Urothelium cell line (cell line): ENCODE measurements around the gene FOXN3.

Experiments
- DNase-seq: peaks from one replicate; pipeline ENCODE4 v3.0.0; 2011; ENCODE audit warnings: low spot score, mixed read lengths
- FAIRE-seq: peaks from 2 replicates; lab custom pipeline; 2011; peaks lifted over from hg19 to GRCh38; lab: Jason Lieb, UNC

The FOXN3 gene

DNA sequence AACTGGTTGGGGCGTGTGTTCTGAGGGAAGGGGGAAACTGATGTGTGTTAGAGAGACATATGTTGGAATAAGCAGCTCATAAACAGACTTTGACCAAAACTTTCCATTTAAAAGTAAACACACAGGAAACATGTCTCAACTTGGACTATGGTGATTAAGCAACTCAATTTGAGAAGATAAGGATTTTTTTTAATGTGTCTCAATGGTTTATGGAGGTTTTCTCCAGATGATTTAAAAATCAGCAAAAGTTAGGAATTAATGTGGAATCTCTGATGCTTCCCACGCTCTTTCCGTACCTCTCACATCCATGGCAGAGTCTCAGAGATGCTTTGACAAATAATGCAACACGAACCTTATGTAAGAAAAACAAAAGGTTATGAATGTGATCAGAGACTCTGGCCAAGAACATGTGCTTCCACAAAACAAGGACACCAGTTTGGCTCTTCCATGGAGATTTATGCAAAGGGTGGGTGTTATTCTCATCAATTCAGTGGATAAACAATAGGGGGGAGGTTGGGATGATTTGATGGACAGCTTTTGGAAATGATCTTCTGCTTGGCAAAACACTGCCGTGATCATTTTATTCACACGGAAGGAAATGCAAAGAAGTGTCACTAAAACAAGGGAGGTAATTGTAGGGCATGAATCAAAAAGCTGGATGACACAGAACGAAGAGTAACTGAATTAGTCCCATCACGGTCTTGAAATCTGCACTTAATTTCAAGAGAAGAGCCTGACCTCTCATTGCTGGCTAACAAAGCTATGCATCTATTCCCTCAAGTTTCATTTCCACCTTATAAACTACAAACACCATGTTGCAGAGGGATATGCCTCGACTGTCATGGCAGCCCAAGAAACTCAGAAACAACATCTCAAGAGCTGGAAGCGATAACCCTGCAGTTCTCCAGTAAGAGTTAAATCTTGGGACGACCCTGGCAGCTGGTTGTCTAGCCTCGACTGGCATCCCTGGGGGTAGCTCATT, 76.5 kb downstream of the FOXN3 start:
- FAIRE-seq (no peak), DNase-seq (no peak)

DNA sequence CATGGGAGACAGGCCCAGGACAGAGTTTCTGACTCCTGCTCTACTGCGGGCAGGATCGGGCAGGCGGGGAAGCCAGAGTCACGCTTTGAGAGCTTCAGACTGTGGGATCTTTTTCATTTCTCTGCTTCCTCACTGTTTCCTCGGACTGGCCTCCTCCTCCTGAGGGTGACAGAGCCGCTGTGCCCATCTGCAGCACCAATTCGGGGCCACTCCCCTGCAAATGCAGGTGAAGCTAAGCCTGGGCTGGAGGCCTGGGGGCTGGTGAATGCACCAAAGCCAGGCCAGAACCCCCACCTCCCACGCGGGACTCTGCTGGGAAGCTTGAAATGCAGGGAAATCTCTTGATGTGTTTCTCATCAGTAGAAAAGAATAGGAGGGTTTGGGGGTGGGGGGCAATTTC, 77.5 kb downstream of the FOXN3 start:
- DNase-seq (no peak), FAIRE-seq (no peak)

DNA sequence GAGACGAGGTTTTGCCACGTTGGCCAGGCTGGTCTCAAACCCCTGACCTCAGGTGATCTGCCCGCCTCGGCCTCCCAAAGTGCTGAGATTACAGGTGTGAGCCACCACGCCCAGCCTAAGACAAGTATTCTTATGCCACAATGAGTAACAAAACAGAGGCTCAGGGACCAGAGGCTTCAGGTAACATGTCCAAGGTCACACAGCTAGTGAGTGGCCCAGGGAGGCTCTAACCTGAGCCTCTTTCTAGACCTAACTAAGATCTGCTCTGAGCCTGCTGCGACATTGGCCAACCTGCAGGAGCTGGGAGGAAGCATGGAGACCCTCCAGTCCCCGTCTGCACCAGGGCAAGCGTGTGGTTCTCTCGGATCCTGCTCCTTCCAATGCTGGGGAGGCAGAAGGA, 77.9 kb downstream of the FOXN3 start:
- FAIRE-seq, result no peak
- no peak for DNase-seq

DNA sequence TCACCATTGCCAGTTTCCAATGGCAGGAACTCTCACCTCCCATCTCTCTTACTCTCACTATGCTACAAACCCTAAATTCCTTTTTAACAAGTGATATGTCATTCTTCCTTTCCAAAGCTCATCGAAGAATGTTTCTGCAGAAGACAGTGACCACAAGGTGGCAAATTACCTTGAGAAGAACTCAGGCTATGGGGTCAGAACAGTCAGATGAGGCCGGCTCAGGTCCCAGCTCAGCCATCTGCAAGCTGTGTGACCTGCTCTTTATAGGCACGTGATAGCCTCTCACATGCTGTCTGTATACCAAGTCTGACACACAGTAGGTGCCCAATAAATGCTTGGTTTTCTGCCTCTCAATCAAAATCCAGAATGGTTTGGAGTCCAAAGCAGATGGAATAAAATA, 80.7 kb downstream of the FOXN3 start:
- DNase-seq (no peak), FAIRE-seq (no peak)

DNA sequence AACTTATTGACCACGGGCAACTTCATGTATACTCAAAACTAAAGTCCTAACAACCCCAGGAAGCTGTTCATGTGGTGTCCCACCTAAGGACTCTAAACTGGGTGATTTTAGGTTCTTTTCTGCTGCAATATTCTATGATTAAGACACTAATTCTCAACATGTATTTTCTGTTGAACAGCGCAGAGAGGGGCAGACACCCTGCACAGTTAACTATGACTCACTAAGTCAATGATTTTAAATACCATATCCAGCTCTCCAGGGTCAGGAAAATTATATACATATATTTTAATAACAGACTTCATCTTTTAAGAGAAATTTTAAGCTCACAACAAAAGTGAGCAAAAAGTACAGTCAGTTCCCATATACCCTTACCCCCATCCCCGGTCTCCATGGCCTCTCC, 85.0 kb downstream of the FOXN3 start:
- no peak for FAIRE-seq
- no peak for DNase-seq

- FAIRE-seq (no peak), DNase-seq (no peak)
These were observed 85.6 kb downstream of the FOXN3 start for GRCh38 chr14:89331398-89331797.

- DNase-seq, result no peak
- FAIRE-seq, result no peak
These were observed 86.6 kb downstream of the FOXN3 start for GRCh38 chr14:89330236-89331002.

DNA sequence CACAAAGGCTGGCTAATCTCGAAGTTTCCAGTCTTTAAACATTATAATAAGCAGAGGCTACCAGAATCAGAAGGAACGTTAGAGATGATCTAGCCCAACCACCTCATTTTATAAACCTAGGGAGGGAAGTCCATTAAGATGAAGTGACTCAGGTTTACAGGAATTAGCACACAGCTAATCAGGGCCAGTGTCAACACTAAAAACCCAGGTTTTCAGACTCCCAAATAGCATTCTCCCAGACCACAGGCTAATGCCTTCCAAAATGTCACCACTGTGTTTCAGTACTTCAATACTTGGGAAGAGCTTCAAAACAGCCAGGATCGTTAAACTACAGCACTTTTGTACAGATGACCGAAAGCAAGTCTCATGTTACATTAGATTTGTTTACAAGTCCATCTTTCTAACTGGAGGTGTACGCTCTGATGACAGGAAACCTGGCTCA, 89.2 kb downstream of the FOXN3 start:
- no peak for FAIRE-seq
- DNase-seq, result no peak

DNA sequence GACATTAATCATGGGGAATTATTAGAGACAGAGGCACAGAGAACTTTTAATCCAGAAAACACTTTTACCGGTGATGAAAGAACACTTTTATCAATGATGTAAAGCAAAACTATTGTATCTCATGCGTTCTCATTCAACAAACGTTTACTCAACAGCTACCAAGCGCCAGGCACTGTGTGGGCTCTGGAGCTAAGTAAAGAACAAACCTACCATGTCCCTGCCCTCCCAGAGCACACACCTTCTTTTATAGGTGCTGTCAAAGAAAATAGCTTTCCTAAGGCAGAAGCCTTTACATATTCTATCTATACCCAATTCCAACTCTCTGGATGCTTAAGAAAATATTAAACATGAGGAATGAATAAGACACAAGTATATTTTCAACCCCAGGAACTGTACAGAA, 91.1 kb downstream of the FOXN3 start:
- no peak for DNase-seq

DNA sequence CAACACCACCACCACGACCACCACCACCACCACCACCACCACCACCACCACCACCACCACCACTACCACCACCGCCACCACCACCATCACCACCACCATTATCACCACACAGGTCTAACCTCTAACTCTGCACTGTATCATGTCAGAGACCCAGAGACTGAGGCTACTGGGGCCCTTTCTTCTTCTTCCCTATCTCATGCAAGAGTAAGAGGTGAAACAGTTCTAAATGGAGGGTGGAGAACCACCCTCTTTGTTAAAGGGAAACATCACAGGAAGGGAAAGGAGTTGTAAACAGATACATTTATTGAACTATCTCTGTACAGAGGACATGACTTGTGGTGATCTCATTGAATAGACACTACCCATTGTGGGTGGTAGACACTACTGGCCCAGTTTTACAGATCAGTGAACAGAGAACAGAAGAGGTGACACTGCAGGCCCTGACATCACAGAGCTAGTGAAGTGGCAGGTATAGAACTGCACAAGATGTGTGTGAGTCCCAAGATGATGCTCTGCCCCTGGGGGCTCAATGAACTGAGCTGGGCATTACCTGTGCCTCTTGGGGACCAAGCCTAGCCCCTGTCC, 91.6 kb downstream of the FOXN3 start:
- FAIRE-seq (no peak), DNase-seq (no peak)

More for the DNA sequence above, 91.1 kb downstream of the FOXN3 start:
- FAIRE-seq, result no peak

GRCh38 chr14:89324501-89325298, 92.3 kb downstream of the FOXN3 start:
- DNase-seq (no peak), FAIRE-seq (no peak)

DNA sequence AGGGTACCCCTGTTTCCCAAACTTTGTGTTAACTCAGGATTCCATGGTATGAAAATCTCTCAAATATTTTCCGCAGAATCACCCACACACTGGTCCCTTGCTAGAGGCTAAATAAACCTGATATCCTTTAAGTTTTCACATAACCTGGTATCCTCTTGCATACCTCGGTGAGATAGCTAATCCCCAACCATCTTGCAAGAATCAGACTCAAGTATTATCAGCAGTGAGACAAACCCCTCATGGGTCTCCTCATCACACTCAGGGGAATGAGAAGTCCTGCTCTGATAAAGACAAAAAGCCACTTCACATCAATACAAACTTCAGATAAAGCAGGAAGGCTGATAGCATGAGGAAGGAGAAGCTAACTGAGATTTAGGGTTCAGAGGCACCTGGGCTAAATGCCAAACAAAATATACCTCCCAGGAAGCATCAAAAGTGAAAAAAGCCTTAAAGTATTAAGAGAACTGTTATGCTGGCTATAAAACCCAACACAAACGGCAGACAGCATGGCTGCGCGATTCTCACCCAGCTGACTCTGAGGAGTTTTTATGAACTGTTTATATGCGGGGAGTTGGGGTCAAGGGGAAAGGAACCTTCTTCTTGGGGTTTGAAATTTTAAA, 96.5 kb downstream of the FOXN3 start:
- FAIRE-seq (no peak), DNase-seq (no peak)

DNA sequence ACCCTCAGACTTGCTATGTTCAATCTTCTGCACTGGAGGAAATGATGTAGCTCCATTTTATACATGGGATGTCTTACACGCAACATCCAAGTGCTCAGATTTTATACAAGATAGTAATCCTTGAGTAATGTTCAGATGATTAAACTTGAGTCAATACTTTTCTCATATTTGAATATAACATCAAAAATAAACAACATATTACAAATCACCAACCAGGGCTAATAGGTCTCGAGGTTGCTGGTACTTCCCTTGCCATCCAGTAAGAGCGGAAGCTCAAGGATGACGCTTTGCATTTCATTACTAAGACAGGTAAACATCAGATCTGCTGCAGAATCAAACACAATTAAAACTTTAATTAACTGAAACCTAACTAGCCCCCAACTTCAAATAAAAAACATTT, 97.3 kb downstream of the FOXN3 start:
- FAIRE-seq (no peak), DNase-seq (no peak)

DNA sequence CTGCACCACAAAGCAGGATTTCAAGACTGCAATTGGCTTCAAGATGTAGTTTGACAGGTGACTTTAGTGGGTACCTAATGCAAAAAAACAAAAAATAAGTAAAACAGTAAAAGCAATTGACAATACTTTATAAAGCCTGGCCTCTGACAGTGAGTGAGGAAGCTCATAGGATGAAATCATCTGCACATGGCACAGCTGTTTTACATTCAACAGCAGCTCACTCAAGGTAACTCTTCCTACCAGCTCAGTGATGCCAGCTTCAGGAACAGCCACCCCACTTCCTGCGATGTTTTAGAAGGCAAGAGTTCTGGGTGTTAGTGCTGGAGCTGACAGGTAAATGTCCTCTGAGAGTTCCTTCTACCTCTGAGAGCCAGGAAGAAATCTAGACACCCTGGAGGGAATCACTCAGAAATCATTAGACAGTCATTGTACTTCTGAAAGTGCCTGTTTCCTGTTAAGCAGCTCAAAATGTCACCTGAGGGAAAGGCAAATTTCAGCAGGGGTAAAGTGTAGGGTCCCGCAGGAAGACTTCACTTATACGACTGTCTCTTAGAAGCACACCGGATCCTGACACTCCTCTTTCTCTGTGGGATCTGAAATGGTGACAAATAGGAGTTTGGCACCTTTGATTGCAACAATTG, 99.9 kb downstream of the FOXN3 start:
- FAIRE-seq, result no peak
- DNase-seq, result no peak

DNA sequence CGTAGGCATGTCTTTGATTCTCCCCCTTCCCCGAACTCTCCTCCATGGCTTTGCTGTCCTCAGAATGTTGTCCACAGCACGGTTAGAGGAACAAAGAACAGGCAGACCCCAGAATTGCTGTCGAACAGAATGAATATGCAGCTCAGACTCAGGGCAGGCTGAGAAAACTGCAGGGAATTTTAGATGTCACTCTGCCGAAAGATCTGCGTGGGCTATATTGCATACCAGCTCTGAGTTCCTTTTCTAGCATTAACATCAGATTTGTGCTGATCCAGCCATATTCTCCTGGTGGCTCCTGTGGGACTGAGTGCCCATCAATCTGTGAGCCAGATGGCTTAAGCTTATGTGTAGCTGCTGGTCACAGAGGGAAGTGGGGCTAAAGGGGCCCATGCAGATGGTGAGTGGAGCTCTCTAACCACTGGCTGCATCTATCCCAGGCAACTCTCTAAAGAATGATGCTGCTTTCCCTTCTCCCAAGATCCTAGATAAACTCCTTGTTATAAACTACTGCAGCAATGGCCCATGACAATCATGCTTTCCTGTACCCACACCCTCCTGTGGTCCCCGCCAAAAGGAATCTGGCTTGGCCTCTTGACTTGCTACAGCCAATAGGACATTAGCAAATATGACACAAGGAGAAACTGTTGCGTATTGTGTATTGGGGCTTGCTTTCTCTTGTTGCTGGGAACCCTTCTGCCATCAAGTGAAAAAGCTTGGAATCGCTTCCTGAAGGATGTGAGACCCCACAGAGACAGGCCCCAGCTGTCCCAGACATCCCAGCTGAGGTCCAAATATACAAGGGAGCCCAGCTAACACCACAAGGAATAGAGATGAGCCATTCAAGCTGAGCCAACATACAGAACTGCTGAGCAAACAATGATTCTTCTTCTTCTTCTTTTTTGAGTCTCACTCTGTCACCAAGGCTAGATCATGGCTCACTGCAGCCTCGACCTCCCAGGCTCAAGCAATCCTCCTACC, 101.3 kb downstream of the FOXN3 start:
- FAIRE-seq (no peak), DNase-seq (no peak)

DNA sequence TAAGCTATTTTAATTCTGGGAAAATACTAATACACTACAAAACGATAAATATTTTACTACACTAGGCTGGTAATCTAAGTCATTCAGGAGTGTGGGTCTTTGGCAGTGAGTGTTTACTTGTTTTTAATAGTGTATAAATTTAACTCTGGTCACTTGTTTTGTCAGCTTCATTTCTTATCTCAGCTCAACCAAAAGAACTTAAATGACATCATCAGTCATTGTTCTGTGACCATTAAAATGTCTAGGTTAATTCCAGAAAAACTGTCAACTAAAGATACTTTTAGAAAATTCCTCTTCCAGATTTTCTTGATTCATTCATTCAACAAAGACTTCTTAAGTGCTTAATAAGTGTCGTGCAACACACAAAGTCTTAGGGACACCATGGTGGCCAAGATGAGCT, 102.8 kb downstream of the FOXN3 start:
- DNase-seq, result no peak
- no peak for FAIRE-seq

GRCh38 chr14:89312932-89313331, 104.1 kb downstream of the FOXN3 start:
- DNase-seq (no peak), FAIRE-seq (no peak)

DNA sequence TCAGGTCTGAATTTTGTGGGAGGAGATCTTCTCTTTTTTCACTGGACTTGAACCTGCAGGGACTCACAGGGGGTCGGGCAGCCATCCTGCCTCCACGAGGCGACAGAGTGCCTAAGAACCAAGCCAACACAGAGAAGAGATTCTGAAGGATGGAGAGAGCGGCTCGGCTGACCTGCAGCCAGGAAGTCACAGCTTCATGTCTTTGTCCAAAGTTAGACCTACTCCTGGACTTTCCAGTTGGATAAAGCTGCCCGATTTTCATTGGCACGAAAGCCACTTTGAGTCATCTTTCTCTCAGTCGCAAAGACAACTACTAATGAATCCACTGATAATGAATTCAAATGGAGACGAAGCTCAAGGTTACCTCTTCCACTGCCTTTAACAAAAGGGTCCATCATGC, 106.8 kb downstream of the FOXN3 start:
- FAIRE-seq (no peak), DNase-seq (no peak)
